NOMO-1 treated with DMSO at 0.1 percent for 48 hours (cell line): Measurements from ENCODE around the gene SLC16A4.
"Not testable (repeated sequence)": the region's sequence is repeated elsewhere in the genome, so short reads cannot be mapped to it uniquely, and the experiment has no call there.

Experiments used
- DNase-seq: peaks from one replicate; lab custom pipeline; 2025; ENCODE audit not compliant: unreplicated experiment; lab: John Stamatoyannopoulos, UW

Gene SLC16A4

DNA sequence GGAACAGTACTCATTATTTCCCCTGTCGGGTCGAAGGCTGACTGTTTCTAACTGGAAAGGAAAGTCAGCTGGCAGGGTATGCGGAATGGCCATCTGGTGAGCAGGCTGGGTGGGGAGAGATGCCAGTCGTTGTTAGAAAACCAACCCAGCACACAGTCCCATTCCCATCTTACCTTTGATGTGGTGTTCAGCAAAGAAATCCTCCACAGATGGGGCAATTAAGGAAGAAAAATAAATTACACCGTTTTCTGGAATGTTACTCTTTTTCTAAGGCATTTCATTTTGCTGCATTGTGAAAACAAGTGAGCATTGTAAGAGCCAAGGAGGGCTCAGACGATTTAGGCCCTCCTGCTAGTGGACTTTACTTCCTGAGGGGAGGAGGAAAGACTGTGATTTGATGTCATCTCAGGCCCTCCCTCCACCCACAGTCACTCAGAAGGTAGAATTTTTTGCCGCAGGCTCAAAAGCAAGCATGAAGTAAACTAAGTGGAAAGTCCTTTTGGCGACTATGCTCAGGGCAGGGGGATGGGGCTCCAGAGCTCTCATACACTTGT is at the start of gene SLC16A4:
TSS of gene SLC16A4 (minus strand) at position 335 of the 554 bp plus-strand sequence. CDS start 1,703 bp downstream, outside the sequence.
- DNase-seq = no peak

DNA sequence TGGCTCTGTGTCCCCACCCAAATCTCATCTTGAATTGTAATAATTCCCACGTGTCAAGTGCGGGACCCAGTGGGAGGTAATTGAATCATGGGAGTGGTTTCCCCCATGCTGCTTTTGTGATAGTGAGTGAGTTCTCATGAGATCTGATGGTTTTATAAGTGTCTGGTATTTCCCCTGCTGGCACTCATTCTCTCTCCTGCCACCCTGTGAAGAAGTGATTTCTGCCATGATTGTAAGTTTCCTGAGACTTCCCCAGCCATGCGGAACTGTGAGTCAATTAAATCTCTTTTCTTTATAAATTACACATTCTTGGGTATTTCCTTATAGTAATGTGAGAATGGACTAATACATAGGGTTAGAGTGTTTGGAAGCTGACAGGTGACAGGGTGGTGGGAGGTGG is 49.0 kb upstream of the SLC16A4 start:
- not testable (repeated sequence) for DNase-seq

GRCh38 chr1:110438893-110439292 is 48.1 kb upstream of the SLC16A4 start:
- no peak for DNase-seq

GRCh38 chr1:110437645-110438299 is 46.9 kb upstream of the SLC16A4 start:
- not testable (repeated sequence) for DNase-seq

GRCh38 chr1:110436635-110437034 is 45.8 kb upstream of the SLC16A4 start:
- no peak for DNase-seq

DNA sequence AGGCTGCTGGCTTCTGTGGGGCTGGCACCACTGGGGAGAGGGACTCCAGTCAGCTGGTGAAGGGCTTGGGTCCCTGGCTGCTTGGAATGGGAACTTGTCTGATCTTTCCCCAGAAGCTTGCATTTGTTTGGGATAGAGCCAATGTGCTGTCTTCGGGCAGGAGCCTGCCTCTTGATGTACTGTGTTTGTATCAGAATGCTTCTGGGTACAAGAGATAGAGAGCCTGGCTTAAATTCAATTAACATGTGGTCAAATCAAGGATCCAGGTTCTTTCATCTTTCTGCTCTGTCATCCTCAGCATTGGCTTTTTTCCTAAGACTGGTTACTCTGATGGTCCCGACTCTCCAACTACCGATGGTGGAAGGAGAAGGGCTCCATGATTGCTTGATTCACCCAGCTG is 44.1 kb upstream of the SLC16A4 start:
- no peak for DNase-seq

GRCh38 chr1:110433803-110434202 is 43.0 kb upstream of the SLC16A4 start:
- DNase-seq = peak; percentile 88

DNA sequence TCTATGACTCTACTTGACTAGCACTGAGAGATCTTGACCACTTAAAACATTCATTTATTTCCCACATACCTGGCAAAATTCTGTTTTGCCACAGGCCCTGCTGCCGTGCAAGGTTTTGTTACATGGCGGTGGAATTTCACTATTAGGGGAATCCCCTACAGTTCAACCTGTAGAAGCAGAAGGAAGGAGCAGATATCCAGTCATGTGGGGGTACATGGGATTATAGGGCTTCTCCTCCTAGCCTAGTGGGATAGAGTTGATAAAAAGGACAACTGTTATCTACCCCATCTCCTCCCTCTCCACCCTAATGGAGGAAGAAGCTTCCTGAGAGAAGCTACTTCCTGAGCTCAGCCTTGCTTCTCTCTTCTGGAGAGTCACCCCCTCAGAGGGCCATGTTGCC is 42.4 kb upstream of the SLC16A4 start:
- DNase-seq = no peak

GRCh38 chr1:110430901-110431300 is 40.1 kb upstream of the SLC16A4 start:
- no peak for DNase-seq

- DNase-seq = peak; percentile 25
Measured at GRCh38 chr1:110430366-110430765, 39.5 kb upstream of the SLC16A4 start.

GRCh38 chr1:110428946-110429345 is 38.1 kb upstream of the SLC16A4 start:
- no peak for DNase-seq

- no peak for DNase-seq
Measured at GRCh38 chr1:110426854-110427253, 36.0 kb upstream of the SLC16A4 start.

DNA sequence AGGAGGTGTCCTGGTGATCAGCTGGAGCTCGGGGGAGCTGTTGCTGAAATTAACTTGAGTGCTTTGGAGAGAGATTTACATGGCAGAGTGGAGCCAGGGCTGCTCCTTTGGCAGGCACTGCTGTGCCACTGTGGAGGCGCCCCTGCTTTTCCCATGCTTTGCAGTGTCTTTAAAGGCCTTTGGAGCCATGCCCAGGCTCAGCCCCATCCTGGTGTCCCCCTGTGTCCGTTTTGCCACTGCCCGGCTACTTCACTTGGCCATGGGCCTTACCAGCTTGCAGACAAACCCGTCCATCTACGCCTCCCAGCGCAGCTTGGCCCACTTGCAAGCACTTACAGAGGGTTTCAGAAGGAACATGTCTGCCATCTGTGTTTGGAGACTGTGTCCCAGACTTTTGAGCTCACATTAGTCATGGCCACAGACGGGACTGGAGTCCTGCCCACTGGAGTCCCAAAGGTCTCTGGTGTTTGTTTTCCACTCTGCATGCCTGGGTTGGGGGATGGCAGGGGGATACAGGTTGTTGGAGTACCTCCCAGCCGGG is 34.9 kb upstream of the SLC16A4 start:
- DNase-seq = no peak

GRCh38 chr1:110424699-110425611 is 34.1 kb upstream of the SLC16A4 start:
- no peak for DNase-seq

DNA sequence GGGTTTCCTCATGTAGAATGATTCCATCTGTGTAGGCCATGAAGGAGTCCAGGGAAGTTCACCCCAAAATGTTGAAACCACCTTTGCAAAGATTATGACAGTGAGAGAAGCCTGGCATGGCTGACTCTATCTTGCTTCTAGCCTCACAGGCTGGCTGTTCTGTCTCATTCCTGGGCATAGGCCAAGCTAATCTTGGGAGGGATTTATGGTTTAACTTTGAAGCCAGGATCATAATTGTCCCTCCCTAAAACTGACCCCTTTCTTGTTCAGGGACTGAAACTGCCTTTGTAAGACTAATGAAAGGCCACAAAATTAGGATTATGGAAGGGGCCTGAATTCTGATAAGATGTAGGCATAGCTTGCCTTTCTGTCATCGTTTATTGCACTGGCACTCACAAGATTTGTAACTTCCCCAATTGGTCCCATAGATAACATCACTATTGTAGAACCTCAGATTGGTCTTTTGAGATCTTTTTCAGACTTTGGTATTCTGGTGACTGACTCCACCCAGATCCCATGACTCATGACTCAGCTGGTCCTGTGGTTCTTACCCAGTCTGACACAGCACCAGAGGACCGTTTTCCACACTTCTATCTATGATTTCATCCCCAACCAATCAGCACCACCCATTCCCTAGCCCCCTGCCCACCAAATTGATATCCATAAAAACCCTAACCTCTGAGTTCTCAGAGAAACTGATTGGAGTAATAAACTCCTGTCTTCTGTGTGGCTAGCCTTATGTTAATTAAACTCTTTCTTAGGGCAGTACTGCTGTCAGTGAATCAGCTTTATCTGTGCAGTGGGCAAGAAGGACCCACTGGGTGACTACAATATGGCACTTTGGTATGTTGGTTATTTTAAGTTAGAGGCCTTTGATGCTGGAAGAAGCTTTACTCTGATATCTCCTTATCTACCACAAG is 30.3 kb upstream of the SLC16A4 start:
- DNase-seq = peak; percentile 30

- no peak for DNase-seq
Measured at GRCh38 chr1:110420023-110420662, 29.3 kb upstream of the SLC16A4 start.

DNA sequence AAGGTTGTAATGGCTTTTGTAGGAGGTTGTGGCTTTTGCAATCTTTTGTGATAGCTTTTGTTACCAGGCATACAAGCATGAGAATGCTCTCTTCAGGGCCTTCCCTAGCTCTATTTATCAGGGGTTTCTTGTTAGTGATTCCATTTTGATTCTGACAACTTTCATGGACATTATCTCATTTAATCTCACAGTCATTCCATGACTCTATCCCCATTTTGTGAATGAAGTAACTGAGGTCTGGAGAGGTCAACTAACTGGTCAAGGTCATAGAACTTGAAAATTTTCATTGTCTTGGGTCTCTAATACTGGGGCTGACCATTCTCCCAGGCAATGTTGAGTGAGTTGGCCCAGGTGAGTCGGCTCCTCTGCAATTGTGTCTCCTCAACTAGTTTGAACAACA is 27.9 kb upstream of the SLC16A4 start:
- no peak for DNase-seq

GRCh38 chr1:110413045-110413444 is 22.2 kb upstream of the SLC16A4 start:
- DNase-seq = not testable (repeated sequence)

GRCh38 chr1:110412576-110412975 is 21.8 kb upstream of the SLC16A4 start:
- peak; percentile 64 for DNase-seq

GRCh38 chr1:110411173-110411735 is 20.4 kb upstream of the SLC16A4 start:
- no peak for DNase-seq
